Measurements from ENCODE around the gene SNTB2. TPM values are rescaled to one million over a fixed set of nuclear protein-coding genes. Genes with fewer than 3 reads are reported as not detected.

The SNTB2 gene
- total RNA-seq, 1 experiment from 2014 or later = 60.8 TPM

DNA sequence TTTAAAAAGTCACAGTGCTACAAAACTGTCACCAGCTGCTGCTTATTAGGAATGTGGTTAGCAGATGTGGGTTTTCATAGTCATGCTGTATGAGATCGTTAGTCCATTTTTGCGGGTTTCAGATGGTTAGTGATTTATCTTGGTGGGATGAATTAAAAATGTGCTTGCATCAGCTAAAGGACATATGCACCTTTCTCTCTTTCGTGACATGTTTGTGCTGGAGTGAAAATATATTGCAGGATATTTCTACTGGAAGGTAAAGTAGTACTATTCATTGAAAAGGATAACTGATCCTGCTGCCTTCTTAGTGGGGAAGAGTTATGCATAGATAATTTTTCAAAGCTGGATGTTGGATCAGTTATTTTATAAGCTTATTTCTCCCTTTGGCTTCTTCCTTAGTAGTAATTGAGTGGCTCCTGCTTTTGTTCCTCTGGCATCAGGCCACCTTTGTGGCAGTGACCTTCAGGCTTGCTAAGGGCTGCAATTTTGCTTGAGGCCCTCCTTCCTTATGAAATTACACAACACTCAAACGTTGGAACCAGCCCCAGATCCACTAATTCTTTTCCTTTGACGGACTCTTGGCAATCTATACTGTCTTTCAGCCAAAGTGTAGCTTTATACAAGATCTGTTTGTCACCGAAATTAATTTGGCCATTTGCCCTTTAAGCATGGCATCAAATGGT, 7.5 kb upstream of the SNTB2 start:
- DNase-seq (ENCODE audit: low read depth) = peak; percentile 66

DNA sequence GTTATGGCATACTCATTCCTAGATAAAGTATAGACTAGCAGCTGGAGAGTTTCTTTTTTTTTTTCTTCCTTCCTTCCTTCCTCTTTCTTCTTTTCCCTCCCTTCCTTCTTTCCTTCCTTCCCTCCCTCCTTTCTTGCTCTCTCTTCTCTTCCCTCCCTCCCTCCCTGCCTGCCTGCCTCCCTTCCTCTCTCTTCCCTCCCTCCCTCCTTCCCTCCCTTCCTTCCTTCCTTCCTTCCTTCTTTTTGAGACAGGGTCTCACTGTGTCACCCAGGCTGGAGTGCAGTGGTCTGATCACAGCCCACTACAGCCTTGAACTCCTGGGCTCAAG, 7.0 kb upstream of the SNTB2 start:
- no peak for DNase-seq (ENCODE audit: low read depth)

DNA sequence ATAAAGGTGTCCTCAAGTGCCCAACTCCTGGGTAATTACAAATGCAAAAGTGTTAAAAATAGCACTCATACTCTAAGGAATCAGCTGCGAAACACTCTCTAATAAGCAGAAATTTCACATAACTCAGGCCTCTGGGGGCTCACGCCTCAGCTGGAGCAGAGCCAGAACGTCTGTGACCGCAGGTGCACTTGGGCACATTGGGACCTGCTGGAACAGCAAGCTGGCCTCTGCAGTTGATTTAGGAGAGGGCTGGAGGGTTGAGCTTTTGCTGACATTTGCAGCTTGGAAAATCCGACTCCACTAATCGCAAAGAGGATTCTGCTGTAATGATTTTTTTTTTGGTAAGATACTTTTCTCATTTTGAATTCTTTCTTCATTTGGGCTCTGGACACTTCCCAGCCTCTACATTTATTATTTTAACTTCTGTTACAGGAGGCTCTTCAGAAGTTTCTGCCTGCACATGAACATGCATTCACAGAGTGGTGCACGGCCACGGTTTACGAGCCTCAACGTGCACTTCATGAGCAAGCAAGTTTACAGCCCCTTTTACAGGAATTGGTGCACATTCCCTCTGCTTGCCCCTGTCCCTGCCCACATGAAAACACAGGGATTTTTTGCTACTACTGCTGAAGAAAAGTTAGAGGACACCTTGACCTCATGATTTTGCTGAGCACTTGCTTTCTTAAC, 4.1 kb upstream of the SNTB2 start:
- no peak for DNase-seq (ENCODE audit: low read depth)

DNA sequence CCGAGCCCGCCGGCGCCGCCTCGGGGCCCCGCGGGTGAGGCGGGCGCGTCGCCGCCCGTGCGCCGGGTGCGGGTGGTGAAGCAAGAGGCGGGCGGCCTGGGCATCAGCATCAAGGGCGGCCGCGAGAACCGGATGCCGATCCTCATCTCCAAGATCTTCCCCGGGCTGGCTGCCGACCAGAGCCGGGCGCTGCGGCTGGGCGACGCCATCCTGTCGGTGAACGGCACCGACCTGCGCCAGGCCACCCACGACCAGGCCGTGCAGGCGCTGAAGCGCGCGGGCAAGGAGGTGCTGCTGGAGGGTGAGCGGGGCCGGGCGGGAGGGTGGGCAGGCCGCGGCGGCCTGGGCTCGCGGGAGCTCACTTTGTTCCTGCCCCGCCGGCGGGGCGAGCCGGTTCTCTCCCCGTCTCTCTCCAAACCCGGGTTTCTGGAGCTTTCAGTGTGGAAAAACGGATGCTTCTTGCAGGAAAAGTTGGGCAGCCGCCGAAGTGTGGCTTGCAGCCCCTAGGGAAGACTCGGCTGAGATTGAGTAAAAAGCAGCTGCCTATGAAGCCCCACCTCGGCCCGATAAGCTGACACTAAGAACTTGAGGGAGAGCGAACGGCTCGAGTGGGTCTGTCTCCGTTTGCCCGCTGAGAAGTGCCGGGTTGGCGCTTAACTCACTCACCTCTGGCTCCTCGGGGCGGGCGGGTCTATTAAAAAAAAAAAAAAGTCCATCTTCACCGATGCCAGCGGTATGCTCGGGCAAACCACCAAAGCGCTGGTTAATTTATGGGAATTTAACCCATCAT, 677 bp downstream of the SNTB2 start:
- peak; percentile 51 for DNase-seq (ENCODE audit: low read depth)

DNA sequence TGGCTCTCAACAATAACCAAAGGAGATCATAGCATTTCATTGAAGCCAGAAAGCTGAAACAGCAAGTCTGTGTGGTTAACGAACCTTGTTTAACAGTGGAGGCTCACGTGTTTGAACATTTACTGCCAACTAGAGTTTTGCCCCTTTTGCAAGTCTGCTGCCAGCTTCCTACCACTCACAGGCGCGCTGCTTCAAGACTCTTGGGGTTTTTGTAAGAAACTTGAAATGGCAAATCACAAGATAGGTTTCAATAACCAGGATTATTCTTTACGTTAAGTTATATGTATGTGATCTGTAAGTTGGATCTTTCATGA, 1.2 kb downstream of the SNTB2 start:
- no peak for DNase-seq (ENCODE audit: low read depth)

DNA sequence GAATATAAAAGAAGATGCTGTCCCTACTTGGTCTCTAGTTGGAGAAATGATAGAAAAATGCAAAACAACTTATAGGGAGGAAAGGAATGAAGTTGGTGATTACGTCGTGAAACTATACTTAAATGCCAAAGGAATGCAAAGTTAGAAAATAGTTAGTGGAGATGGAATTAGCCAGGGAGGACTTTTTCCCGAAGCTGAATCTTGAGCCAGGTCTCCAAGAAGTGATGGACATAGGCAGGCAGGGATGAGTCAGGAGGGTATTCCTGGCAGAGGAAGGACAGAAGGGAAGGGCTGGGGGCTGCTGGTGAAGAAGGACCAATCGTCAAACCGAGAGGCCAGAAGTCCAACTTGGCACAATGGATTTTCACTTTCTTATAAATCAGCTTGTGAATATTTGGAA, 1.8 kb downstream of the SNTB2 start:
- DNase-seq (ENCODE audit: low read depth) = peak; percentile 52

DNA sequence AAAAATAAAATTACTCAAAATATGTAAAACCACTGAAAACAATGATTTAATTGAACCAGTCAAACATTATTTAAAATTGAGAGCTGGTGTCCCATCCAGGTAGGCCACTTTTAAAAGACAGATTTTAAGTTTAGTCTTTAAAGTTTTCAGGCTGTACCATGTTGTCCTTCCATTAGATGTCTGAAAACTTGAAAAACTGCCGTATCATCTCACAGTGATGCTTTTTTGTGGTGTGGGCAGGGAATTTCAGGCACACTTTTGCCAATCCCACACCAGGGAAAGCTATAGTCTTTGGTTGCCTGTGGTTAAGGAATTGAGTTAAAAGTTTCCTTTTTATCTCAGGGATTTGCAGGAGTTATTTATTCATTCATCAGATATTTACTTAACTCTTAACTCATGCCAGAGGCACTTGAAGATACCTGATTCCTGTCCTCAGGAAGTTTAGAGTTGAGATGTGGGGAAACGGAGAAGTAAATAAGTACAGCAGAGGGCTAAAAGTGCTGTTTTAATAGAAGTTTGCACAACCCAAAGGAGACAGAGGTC, 3.2 kb downstream of the SNTB2 start:
- no peak for DNase-seq (ENCODE audit: low read depth)

DNA sequence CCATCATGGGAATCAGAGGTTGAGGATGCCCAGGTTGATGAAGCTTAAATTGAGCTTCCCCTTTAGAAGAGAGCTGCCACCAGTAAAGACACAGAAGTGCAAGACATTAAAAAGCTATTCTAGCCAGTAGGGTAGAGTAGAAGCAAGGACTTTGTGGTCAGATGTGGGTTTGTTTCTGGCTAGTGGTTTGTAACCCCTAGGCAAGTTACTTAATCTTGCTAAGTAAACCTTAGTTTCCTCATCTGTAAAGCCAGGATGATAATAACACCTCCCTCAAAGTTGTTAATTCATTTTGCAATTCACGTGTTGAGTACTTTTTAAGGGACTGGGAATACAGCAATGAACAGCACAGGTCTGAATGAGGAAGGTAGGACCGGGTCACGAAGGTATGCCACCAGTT, 3.6 kb downstream of the SNTB2 start:
- no peak for DNase-seq (ENCODE audit: low read depth)

DNA sequence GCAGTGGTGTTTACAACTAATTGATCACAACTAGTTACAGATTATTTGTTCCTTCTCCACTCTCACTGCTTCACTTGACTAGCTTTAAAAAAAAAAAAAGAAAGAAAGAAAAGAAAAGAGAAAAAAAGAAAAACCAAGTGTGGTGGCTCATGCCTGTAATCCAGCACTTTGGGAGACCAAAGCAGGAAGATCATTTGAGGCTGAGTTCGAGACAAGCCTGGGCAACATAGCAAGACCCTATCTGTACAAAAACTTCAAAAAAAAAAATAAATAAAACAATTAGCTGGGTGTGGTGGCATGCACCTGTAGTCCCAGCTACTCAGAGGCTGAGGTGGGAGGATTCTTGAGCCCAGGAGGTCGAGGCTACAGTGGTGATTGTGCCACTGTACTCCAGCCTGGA, 4.2 kb downstream of the SNTB2 start:
- DNase-seq (ENCODE audit: low read depth) = no peak

DNA sequence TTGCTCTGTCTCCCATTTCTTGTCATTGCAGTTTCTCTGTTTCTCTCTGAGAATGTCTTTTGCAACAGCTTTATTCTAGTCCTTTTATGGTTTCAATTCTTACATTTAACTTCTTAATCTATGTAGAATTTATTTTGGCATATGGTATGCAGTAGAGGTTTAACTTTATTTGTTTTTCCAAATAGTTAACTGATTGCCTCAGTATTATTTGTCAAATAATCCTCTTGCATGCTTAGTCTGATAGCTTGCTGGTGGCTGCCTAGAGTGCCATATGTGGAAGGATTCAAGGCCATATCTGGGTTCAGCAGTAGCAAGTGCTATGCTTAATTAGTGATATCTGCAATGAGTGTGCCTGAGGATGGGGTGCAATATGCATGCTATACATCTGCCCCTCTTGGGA, 6.9 kb downstream of the SNTB2 start:
- DNase-seq (ENCODE audit: low read depth) = no peak

DNA sequence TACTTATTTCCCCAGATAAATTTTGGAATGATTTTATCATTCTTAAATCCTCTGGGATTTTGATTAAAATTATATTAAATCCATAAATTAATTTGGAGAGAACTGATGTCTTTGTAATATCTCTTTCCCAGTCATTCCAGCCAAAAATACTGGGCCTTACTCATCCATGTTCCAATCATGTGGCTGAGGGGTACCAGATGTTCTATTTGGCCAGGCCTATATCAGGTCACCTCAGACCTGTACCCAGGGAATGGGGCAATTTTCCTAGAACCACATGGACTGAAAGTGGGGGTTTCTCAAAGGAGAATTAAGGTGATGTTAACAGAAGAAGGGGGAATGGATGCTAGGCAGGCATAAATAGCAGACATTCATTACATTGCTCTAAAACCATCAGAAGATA, 7.5 kb downstream of the SNTB2 start:
- no peak for DNase-seq (ENCODE audit: low read depth)

DNA sequence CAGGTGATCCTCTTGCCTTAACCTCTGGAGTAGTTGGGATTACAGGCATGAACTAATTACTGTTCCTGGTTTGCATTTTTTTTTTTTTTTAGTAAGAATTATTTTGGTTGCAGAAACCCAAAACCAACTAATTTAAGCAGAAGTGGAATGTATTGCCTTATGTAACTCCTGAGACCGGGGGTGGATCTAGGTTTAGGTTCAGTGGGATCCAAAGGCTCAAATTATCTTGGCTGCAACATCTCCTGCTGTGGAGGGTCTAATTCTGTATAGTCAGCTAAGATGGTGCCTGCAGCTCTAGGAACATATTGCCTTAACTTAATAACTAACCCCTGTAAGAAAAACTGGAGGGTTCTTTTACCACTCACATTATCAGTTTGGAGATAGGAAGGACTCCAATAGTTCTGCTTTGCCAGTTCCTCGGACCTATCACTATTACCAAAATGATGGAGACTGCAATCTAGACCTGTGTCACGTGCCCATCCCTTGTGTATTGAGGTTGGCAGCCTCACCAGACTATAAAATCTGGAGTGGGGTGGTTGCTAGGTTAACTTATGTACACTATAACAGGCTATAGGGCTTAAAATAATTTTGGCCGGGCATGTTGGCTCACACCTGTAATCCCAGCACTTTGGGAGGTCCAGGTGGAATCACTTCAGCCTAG, 8.5 kb downstream of the SNTB2 start:
- no peak for DNase-seq (ENCODE audit: low read depth)

DNA sequence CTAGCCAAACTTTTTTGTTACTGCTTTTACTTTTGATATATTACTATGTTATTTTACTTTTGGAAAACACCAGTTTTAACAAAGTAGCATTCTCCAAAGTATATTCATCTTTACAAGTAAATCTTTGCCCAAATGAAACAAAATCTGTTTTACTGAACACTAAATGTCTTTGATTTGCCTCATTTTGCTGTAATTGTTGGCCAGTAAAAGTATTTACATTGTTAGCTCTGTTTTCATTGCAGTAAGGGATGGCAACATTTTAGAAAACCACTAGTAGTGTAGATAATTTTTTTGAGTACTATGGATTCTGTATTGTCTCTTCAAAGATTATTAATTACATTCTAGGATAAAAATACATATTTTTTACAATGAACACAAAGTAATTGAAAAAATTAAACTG, 10.6 kb downstream of the SNTB2 start:
- DNase-seq (ENCODE audit: low read depth) = no peak

DNA sequence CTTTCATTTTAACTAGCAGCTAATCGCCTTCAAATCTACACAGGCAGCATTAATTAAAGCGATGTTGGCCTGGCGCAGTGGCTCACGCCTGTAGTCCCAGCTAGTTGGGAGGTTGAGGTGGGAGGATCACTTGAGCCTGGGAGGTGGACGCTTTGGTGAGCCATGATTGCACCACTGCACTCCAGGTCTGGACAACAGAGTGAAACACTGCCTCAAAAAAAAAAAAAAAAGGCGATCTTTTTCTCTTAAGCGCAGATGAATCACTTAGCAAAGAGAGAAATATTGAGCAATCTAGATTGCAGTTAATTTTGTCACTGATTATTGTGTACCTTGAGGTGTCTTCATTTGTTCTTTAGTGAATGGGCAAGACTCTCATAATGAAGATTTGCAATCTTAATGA, 12.4 kb downstream of the SNTB2 start:
- DNase-seq (ENCODE audit: low read depth) = peak; percentile 61

DNA sequence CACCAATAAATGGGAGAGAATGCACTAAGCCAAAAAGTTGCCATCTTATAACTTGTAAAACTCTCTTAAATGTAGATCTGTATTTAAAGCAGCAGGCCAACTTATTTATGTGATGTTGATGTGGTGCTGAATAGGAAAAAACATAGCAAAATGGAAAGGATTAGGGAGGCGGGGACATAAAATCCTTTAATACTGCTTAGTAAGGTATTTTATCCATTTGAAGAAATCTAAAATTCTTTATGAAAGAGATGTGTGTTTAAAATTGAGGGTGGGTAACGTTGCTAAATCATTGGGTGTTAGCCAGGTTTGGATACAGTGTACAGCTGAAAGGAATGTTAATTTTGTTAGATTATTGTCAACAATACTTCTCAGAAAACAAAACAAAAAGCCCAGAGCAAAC, 14.3 kb downstream of the SNTB2 start:
- DNase-seq (ENCODE audit: low read depth) = no peak

DNA sequence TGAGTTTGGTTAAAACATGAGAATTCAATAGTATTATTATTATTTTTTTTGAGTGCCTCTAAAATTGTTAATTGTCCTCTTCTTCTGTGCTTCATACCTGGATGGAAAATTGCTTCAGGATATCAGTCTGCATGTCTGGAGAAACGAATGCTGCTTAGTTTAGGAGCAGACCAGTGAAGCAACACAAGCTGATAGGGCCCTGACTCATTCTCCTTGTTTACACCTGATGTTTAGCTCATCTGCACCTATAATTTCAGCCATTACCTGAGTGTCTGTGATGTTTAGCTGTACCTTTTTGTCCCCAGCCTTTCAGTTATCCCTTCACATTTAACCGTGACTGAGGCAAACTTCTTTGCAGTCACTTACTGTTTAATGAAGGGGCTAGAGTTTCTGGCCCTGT, 14.8 kb downstream of the SNTB2 start:
- DNase-seq (ENCODE audit: low read depth) = no peak

DNA sequence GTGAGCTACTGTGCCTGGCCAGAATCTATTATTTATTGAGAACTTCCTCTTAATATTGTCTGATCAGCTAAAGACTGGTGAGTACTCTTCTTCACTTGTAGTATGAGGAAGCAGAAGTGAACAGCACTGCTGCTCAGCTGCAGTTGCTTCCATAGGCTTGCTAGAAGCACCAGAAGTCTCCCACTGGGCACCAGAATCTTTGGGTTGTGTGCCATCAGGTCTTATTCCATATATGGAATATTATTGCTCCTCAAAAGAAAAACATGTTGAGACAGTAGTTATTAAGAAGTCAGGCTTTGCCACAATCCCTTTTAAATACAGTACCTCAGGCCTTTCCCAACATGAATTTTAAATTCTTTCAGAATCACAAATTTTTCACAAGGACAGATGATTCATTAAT, 17.2 kb downstream of the SNTB2 start:
- no peak for DNase-seq (ENCODE audit: low read depth)

DNA sequence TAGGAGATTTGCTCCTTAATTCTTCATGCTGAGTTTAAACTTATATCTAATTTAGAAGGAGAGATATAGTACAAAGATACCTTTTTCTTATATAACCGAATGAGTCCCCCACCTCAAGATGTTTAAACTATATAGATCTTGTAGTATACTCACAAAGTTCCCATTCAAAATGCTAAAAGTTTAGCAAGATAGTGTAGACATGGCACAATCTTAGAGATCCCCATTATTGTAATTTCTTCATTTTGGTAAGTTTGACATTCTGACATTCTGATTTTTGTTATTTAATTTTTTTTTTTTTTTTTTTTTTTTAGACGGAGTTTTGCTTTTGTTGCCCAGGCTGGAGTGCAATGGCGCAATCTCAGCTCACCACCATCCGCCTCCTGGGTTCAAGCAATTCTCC, 22.8 kb downstream of the SNTB2 start:
- no peak for DNase-seq (ENCODE audit: low read depth)

DNA sequence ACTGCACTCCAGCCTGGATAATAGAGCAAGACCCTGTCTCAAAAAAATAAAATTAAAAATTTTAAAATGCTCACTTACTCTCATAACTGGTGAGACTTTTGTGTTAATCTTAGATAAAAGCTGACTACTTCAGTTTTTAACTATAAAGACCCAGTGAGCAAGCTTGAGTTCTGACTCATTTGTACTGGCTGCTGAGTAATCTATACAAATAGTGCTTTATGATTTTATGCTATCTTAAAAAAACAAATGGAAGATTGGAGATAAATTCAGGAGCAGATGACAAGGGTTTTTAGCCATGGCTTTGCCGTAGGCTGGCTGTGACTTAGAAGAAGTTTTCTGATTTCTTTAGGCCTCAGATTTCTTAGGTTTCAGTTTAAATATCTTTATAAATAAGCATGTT, 30.5 kb downstream of the SNTB2 start:
- peak; percentile 70 for DNase-seq (ENCODE audit: low read depth)

DNA sequence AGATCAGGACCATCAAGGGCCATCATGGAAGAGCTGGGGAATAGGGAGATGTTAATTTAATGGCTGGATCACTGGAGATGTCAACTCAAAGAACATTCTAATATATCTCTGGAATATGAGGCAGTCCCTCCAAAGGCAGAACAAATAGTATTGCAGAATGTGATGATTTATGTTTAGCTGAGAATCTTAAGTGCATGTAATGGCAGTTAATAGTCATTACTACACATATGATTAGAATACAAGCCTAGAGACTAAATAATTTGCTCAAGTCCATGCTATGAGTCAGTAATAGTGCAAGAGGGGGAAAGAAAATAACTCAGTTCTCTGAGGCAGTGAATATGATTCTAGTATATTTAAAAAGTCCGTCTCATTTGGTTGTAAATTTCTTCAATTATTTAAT, 32.3 kb downstream of the SNTB2 start:
- DNase-seq (ENCODE audit: low read depth) = no peak

DNA sequence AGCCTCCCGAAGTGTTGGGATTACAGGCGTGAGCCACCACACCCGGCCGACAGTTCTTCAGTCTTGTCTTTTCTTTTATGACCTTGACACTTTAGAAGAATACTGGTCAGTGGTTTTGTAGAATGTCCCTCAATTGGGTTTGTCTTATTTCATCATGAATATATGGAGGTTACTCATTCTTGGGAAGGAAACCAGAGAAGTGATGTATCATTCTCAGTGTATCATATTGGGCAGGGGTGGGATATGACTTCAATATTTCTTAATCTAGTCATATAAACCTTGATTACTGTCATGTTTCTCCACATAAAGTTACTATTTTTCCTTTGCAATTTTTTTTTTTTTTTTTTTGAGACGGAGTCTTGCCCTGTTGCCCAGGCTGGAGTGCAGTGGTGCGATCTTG, 36.9 kb downstream of the SNTB2 start:
- peak; percentile 48 for DNase-seq (ENCODE audit: low read depth)

DNA sequence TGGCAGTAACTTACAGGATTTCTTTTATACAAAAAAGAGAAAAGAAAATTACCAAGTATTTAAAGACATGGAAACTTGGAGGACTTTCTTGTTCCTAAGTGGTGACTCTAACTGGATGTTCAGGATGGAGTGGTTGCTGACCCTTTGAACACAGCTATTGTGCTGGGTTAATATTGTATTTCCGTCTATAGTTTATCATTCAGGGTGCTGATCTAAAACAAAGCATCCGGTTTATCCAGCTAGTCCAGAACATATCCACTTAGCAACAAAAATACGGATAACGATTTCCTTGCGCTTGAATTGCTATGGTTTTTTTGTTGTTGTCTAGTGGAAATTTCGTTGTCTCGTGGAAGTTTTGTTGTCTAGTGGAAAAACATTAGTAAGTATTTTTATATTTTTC, 38.2 kb downstream of the SNTB2 start:
- no peak for DNase-seq (ENCODE audit: low read depth)
